ENCODE data around the gene PDZK1IP1. TPM values are rescaled to one million over a fixed set of nuclear protein-coding genes. Genes with fewer than 3 reads are reported as not detected.

The PDZK1IP1 gene
- total RNA-seq, 6 experiments from 2014 or later, result not detected

GRCh38 chr1:47187231-47187925, 2.5 kb downstream of the PDZK1IP1 start:
- no peak for TF ChIP-seq CTCF (IDR thresholded peaks at IDR 0.05)
- H3K4me3 Mint-ChIP-seq, result no peak overlapping the region
- DNase-seq, result no peak
- no peaks in the 10 kb centered on the region for H3K36me3 Mint-ChIP-seq (ENCODE audit: low read depth)
- H3K9me3 Mint-ChIP-seq, result no peaks in the 10 kb centered on the region
- H3K27ac Mint-ChIP-seq, result no peak overlapping the region
- H3K4me1 Mint-ChIP-seq (ENCODE audit: low read depth), result peaks cover 28% of the 10 kb centered on the region
- H3K27me3 Mint-ChIP-seq (ENCODE audit: insufficient read depth), result peaks cover 16% of the 10 kb centered on the region

GRCh38 chr1:47186267-47187185, 3.3 kb downstream of the PDZK1IP1 start:
- Mint-ChIP-seq H3K27ac (no peak overlapping the region), H3K4me3 (no peak overlapping the region), H3K36me3 (ENCODE audit: low read depth) (no peaks in the 10 kb centered on the region), H3K4me1 (ENCODE audit: low read depth) (peaks cover 29% of the 10 kb centered on the region), H3K27me3 (ENCODE audit: insufficient read depth) (peaks cover 12% of the 10 kb centered on the region), H3K9me3 (no peaks in the 10 kb centered on the region)
- no peak for DNase-seq
- no peak for TF ChIP-seq CTCF (IDR thresholded peaks at IDR 0.05)

GRCh38 chr1:47184822-47185677, 4.8 kb downstream of the PDZK1IP1 start:
- DNase-seq, result no peak
- no peak for TF ChIP-seq CTCF (IDR thresholded peaks at IDR 0.05)
- H3K36me3 Mint-ChIP-seq (ENCODE audit: low read depth), result no peaks in the 10 kb centered on the region
- no peak overlapping the region for H3K4me3 Mint-ChIP-seq
- no peaks in the 10 kb centered on the region for H3K9me3 Mint-ChIP-seq
- H3K27me3 Mint-ChIP-seq (ENCODE audit: insufficient read depth), result peaks cover 9% of the 10 kb centered on the region
- no peak overlapping the region for H3K27ac Mint-ChIP-seq
- H3K4me1 Mint-ChIP-seq (ENCODE audit: low read depth), result peaks cover 24% of the 10 kb centered on the region

DNA sequence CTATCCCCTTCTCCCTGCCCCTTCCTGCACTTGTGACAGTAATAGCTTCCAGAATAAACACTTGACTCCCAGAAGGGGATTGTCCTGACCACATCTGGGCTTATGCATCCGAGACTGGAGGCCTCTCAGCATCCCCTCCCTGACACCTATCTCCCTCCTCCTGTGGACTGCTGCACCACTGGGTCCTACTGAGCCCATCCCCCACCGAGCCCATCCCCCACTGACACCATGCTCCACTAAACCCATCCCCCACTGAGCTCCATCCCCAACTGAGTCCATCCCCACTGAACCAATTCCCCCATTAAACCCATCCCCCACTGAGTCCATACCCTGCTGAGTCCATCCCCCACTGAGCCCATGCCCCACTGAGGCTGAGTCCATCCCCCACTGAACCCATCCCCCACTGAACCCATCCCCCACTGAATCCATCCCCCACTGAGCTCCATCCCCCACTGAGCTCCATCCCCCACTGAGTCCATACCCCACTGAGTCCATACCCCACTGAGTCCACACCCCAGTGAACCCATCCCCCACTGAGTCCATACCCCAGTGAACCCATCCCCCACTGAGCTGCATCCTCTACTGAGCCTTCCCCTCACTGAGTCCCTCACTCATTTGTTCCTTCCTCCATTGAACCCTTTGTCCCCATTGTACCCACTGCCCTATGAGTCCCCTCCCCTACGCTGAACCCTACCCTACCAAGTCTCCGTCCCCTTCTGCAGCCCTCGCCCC, 5.6 kb downstream of the PDZK1IP1 start:
- no peak for DNase-seq
- peaks cover 10% of the 10 kb centered on the region for H3K27me3 Mint-ChIP-seq (ENCODE audit: insufficient read depth)
- peaks cover 29% of the 10 kb centered on the region for H3K4me1 Mint-ChIP-seq (ENCODE audit: low read depth)
- H3K36me3 Mint-ChIP-seq (ENCODE audit: low read depth), result no peaks in the 10 kb centered on the region
- no peak overlapping the region for H3K4me3 Mint-ChIP-seq
- H3K27ac Mint-ChIP-seq, result no peak overlapping the region
- no peak for TF ChIP-seq CTCF (IDR thresholded peaks at IDR 0.05)
- no peaks in the 10 kb centered on the region for H3K9me3 Mint-ChIP-seq

All from HFFc6 (cell line).